Suppressor macrophage treated with lipopolysaccharide for 4 hours (primary cell): Measurements from ENCODE around the gene ARX.

Source experiments
- DNase-seq: peaks from one replicate; pipeline ENCODE4 v3.0.0-alpha.2; 2020

Gene ARX

DNA sequence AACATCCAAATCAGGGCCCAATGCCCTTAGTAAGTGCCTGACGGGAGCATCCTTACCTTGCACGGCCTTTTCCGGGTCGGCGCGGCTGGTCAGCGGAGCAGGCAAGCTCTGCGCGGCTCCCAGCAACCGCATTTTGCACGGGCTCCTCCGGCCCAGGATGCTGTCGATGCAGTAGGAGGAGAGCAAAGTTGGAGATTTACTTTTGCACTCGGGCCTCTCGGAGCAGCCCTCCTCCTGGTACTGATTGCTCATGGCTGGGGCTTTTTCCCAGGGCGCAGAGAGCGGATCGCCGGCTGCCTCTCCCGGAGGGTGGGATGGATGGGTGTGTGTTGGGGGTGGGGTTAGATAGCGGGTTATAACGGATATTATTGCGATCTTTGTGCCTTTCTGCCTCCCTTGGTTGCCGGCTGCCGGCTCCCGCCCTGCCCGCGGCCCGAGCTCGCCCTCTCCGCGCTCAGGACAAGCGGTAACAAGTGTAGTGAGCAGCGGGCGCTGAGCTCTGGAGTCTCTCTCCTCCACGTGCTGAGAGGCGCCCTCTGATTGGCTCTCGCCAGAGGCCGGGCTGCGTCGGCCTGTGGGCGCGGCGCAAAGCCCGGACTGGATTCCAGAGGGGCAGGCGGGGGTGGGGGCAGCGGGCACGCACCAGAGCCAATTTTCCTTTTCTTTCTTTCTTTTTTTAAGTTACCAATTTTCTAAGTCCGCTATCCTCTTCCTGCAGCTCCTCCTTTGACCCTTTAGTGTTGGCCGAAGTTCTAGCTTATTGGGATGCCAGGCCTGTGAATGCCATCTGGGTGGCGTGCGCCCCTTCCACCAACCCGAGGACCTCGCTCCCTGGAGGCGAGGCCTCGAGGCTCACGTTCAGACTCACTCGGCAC is at the start of gene ARX:
ARX (minus strand) TSS at position 480 of the 875 bp plus-strand sequence; CDS start at position 252, 228 bp downstream.
- DNase-seq, result peak; percentile 40

DNA sequence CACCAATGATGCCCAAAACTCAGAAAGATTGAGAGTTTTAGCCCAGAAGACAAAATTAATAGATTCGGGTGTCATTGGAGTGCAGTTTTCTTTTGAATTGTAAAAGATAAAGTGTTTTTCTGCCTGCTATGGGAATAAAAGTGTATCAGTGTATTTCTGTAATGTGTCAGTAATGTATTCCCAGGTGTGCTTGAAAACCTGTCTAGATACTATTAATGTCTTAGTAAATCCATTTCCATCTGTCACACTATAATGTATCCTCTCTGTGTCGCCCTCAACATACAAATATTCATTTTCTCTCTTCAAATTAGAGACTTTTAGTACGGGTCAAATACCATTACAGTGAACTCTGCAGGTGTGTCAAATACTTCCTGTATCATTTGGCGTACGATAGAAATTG is 43.5 kb upstream of the ARX start:
- no peak for DNase-seq

GRCh38 chrX:25052798-25053534 is 37.2 kb upstream of the ARX start:
- no peak for DNase-seq

DNA sequence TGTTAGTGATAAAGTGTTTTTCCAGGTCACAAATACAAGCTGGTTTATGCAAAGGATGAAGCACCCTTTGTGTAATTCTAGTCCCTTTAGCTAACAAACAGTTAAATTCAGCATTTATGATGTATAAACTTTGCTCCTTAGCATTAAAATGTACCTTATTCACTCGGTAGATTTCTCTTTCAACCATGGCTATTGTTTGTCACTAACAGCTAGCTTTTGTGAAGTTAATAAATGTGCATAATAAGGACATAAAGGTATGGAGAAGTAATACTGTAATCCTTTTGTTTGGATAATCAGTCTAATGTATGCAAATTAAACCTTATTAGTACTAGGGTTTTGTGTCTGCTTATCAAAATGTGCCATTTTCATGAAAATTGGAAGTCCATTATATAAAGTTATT is 34.2 kb upstream of the ARX start:
- no peak for DNase-seq

DNA sequence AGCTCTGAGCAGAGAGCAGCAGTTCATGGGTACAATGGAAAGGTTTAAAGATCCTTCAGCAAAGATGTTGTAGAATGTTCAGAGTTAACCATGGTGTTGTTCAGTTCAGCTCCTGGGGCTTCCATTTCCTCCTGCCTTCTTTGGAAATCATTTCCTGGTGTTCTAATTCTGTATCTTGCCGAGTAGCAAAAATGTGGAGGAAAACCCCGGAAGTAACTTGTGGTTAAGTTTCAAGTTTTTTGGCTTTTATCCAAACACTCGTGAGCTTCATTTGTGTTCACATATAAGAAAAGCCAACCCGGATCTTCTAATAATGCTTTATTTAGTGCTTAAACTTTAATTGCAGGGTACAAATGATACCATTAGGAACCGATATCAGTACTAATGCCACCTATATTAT is 33.6 kb upstream of the ARX start:
- peak; percentile 35 for DNase-seq

DNA sequence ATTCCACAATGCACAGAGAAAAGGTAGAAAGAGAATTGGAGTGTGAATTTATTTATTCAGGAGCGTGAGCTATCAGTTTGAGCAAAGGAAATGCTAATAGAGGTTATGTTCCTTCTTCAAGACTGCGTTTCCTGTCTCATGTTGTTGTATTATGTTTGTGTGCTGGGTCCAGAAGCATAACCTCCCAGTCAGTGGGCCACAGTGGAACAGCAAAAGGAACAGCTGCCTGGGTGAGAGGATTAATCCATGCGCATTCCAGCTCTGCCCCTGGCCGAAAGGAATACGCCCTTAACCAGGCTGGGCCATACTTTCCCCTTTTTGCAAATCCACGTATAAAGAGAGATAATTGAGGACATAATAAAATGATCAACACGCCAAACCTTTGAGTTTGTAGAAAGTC is 32.4 kb upstream of the ARX start:
- no peak for DNase-seq

- DNase-seq, result peak; percentile 10
These were observed 27.4 kb upstream of the ARX start for GRCh38 chrX:25043192-25043591.

- DNase-seq, result no peak
These were observed 23.3 kb upstream of the ARX start for GRCh38 chrX:25039036-25039435.

- DNase-seq, result no peak
These were observed 19.1 kb upstream of the ARX start for GRCh38 chrX:25034889-25035288.

DNA sequence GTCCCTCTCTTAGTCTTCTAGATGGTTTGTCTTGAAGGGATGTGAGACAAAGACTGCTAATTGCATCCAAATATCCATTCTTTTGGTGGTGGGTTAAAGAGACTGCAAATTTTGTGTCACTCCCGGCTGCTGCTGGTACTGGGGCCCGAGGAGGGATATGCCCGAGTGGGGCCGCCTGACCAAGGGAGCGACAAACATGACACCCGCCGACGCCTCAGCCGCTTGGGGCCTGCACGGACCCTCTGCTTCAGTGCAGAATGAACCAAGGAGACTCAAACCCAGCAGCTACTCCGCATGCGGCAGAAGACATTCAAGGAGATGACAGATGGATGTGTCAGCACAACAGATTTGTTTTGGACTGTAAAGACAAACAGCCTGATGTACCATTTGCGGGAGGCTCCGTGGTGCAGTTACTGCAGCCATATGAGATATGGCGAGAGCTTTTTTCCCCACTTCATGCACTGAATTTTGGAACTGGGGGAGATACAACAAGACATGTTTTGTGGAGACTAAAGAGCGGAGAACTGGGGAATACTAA is 13.6 kb upstream of the ARX start:
- no peak for DNase-seq

- no peak for DNase-seq
These were observed 13.0 kb upstream of the ARX start for GRCh38 chrX:25028726-25029125.

GRCh38 chrX:25026576-25026975 is 10.8 kb upstream of the ARX start:
- DNase-seq, result no peak

DNA sequence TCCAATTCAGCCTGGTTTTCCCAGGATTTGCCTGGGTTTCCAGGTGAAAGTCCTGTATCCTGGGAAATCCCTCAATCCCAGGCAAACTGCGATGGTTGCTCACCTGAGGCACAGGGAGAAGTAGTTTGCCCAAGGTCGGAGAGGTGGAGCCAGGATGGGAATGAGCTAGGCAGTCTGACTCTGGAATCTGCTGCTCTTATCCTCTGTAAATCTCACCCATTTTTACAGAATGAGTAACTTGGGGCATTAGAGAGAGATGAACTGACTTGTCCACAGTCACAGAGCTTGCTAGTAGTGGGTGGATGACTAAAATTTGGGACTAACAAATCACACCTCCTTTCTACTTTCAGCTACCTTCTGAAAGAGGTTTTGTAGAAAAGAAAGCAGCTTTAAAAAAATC is 9.8 kb upstream of the ARX start:
- no peak for DNase-seq

GRCh38 chrX:25023908-25024307 is 8.1 kb upstream of the ARX start:
- DNase-seq, result no peak

GRCh38 chrX:25022499-25023325 is 6.9 kb upstream of the ARX start:
- DNase-seq, result no peak

- DNase-seq, result peak; percentile 30
These were observed 5.2 kb upstream of the ARX start for GRCh38 chrX:25020905-25021449.

DNA sequence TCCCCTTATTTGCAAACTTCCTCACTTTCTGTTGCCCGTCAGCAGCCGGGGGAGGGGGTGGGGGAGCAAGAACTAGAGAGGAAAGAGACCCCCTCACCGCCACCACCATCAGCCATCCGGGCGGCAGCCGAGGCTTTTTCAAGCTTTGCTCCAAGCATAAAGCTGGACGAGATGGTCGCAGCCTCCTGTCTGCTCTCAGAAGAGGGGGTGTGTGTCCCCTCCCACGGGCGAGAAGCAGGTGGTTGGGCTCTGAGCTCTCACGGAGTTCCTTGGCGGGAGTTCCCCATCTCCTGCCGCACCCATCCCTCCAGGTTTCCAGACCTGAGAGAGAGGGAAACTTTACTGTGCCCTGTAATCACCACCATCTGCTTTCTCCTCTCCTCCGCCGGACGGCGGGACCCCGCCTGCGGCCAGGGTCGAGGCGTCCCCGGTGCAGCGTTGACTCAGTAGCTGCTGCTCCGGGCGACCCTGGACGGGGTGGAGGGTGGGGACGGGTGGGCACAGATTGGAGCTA is 4.7 kb upstream of the ARX start:
- DNase-seq, result no peak

- DNase-seq, result no peak
These were observed 4.1 kb upstream of the ARX start for GRCh38 chrX:25019707-25020390.

DNA sequence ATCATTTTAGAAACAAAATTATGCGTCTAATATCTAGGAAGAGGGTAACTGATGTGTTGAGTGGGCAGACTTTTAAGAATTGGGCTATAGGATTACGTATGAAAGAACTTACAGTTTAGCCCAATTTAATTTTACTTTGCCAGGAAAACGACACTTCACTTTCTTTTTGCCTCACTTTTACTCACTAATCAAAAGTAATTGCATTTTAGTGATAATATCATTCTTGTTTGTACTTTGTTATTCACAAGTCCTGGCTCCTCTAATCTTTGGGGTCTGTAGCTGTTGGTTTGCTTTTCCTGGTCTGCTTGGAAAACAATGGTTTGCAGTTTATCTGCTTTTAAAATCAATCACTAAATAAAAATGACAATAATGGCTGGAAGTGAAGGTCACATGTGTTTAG is 2.9 kb upstream of the ARX start:
- no peak for DNase-seq

DNA sequence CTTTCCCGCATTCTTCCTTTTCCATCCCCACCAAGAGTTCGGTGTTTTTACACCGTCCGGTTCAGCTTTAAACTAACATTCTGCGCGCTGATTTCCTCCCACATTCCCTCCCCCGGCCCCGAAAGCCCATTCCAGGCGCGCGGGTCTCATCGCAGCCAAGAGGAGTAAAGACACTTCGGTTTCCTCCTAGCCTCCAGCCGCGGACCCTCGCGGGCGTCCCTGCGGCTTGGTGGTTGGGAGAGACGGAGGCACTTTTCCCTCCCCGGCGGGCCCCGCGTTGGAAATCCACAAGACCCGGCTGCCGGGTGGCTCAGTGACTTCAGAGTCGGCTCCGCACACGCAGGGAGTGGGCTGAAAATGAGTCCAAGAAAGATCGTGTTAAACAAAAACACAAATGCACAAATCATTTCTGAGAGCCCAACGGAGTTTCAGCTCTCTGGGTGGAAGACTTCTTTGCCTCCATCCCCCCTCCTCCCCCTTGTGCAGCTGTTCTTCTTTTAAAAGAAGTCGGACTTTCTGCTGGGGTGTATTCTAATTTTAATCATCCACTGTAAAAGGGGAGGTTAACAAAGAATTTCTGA is 2.0 kb upstream of the ARX start:
- DNase-seq, result no peak

GRCh38 chrX:25016938-25017598 is 1.3 kb upstream of the ARX start:
- no peak for DNase-seq
